Liver (tissue), 9 donors: ENCODE data around the gene KRTAP10-2. TPM values are rescaled to one million over a fixed set of nuclear protein-coding genes. Genes with fewer than 3 reads are reported as not detected.

Experiments used
- DNase-seq: peaks from one replicate; pipeline ENCODE4 v3.0.0-alpha.2; 2017; ENCODE audit warnings: low spot score
- H3K27ac ChIP-seq, 2 donors: one replicate each; pipeline ENCODE4 v1.7.0; 2013; ENCODE audit warnings: inconsistent platforms in 2 of 2, low read length in 2 of 2, control low read depth in 1 of 2, low read depth in 1 of 2, mild to moderate bottlenecking in 1 of 2
- H3K27me3 ChIP-seq, 4 donors: one replicate each; pipeline versions ENCODE4 v1.6.1 to v1.7.0; 2013; ENCODE audit warnings: low read length in 3 of 4, inconsistent platforms in 1 of 4, mild to moderate bottlenecking in 1 of 4, moderate library complexity in 1 of 4; ENCODE audit not compliant: control insufficient read depth in 4 of 4, insufficient read depth in 4 of 4
- H3K36me3 ChIP-seq, 4 donors: one replicate each; pipeline versions ENCODE4 v1.6.1 to v1.7.0; 2013; ENCODE audit warnings: low read length in 3 of 4, mild to moderate bottlenecking in 3 of 4, low read depth in 1 of 4, moderate library complexity in 1 of 4; ENCODE audit not compliant: control insufficient read depth in 4 of 4, insufficient read depth in 3 of 4
- H3K4me1 ChIP-seq, 4 donors: one replicate each; pipeline versions ENCODE4 v1.6.1 to v1.7.0; 2013; ENCODE audit warnings: low read length in 3 of 4, mild to moderate bottlenecking in 3 of 4, moderate library complexity in 1 of 4; ENCODE audit not compliant: control insufficient read depth in 4 of 4, insufficient read depth in 4 of 4
- H3K4me3 ChIP-seq, 3 donors: one replicate each; pipeline versions ENCODE4 v1.6.1 to v1.7.0; 2013; ENCODE audit warnings: low read length in 3 of 3, control low read depth in 1 of 3, low read depth in 1 of 3, mild to moderate bottlenecking in 1 of 3
- H3K9ac ChIP-seq, 2 donors: one replicate each; pipeline ENCODE4 v1.7.0; 2013; ENCODE audit warnings: low read length in 2 of 2, mild to moderate bottlenecking in 2 of 2, moderate library complexity in 2 of 2, control low read depth in 1 of 2, low read depth in 1 of 2
- H3K9me3 ChIP-seq, 4 donors: one replicate each; pipeline versions ENCODE4 v1.6.1 to v1.7.0; 2013; ENCODE audit warnings: low read length in 3 of 4; ENCODE audit not compliant: control insufficient read depth in 4 of 4
- ATF3 ChIP-seq: IDR thresholded peaks from 2 replicates; pipeline ENCODE4 v1.6.1; 2016; ENCODE audit warnings: antibody characterized with exemption
- EGR1 ChIP-seq, 2 donors: IDR thresholded peaks; 2 replicates each; pipeline ENCODE4 v1.6.1; 2016 to 2018; ENCODE audit warnings: antibody characterized with exemption in 2 of 2, low read depth in 2 of 2
- FOXA1 ChIP-seq: IDR thresholded peaks from 2 replicates; pipeline ENCODE4 v1.6.1; 2016; ENCODE audit warnings: antibody characterized with exemption
- FOXA2 ChIP-seq: IDR thresholded peaks from 2 replicates; pipeline ENCODE4 v1.6.1; 2016; ENCODE audit warnings: antibody characterized with exemption
- GABPA ChIP-seq, 2 donors: IDR thresholded peaks in 1 of 2; conservative IDR thresholded peaks in 1 of 2; 2 replicates each; pipeline ENCODE4 v1.6.1; 2016; ENCODE audit warnings: antibody characterized with exemption in 2 of 2, mild to moderate bottlenecking in 1 of 2, moderate library complexity in 1 of 2
- HNF4A ChIP-seq, 2 donors: conservative IDR thresholded peaks; 2 replicates each; pipeline ENCODE4 v1.6.1; 2016; ENCODE audit warnings: antibody characterized with exemption in 2 of 2, mild to moderate bottlenecking in 2 of 2
- HNF4G ChIP-seq: IDR thresholded peaks from 2 replicates; pipeline ENCODE4 v1.6.1; 2016; ENCODE audit warnings: antibody characterized with exemption
- JUND ChIP-seq, 2 donors: IDR thresholded peaks; 2 replicates each; pipeline ENCODE4 v1.6.1; 2016; ENCODE audit warnings: antibody characterized with exemption in 2 of 2
- NR2F2 ChIP-seq: IDR thresholded peaks from 2 replicates; pipeline ENCODE4 v1.6.1; 2016; ENCODE audit warnings: antibody characterized with exemption
- RAD21 ChIP-seq, 2 donors: IDR thresholded peaks; 2 replicates each; pipeline ENCODE4 v1.6.1; 2016; ENCODE audit warnings: antibody characterized with exemption in 2 of 2, mild to moderate bottlenecking in 2 of 2
- RXRA ChIP-seq, 2 donors: IDR thresholded peaks; 2 replicates each; pipeline ENCODE4 v1.6.1; 2017 to 2018; ENCODE audit warnings: antibody characterized with exemption in 2 of 2, mild to moderate bottlenecking in 1 of 2
- SP1 ChIP-seq: IDR thresholded peaks from 2 replicates; pipeline ENCODE4 v1.6.1; 2018; ENCODE audit warnings: antibody characterized with exemption, mild to moderate bottlenecking
- TAF1 ChIP-seq: conservative IDR thresholded peaks from 2 replicates; pipeline ENCODE4 v1.6.1; 2016; ENCODE audit warnings: antibody characterized with exemption, mild to moderate bottlenecking
- WGBS: extraction: QIAGEN DNeasy Blood & Tissue Kit; methylation state at CpG from one replicate; pipeline ENCODE4 v1.1.7; 2013; 5-methylcytosine and 5-hydroxymethylcytosine counted together
- polyA plus RNA-seq, 2 donors: library from polyadenylated mRNA; stranded (reverse) in 1 of 2; unstranded in 1 of 2; fragments of 200-250 nt in 1 of 2; fragments of >200 nt in 1 of 2; fragmentation: Nextera tagmentation in 1 of 2; extraction: Ambion mirVana in 1 of 2; gene quantifications; one replicate each; pipeline versions ENCODE4 v1.2.1 to v1.2.3, GENCODE V29; 2013 to 2015
- total RNA-seq, 2 donors: library from RNA; depleted of rRNA; stranded (reverse); fragments of >200 nt; gene quantifications; one replicate each; pipeline ENCODE4 v1.2.3, GENCODE V29; 2014
- TF ChIP-seq, protein P1 (sequence below): IDR thresholded peaks from 2 replicates; pipeline ENCODE4 v1.6.1; 2016; ENCODE audit warnings: antibody characterized with exemption, mild to moderate bottlenecking
- TF ChIP-seq, protein P2 (sequence below): IDR thresholded peaks from 2 replicates; pipeline ENCODE4 v1.6.1; 2016; ENCODE audit warnings: antibody characterized with exemption
- donor health status: healthy.
- donor health status: healthy.
- donor health status: healthy.
- donor health status: healthy.
- donor health status: healthy.

The KRTAP10-2 gene
- total and polyA plus RNA-seq, 4 donors: not detected

- no peak overlapping the region for H3K9ac ChIP-seq
- no peaks in the 10 kb centered on the region for H3K36me3 ChIP-seq
- H3K27ac ChIP-seq: no peak overlapping the region
- H3K4me3 ChIP-seq: no peak overlapping the region
- H3K4me1 ChIP-seq: peaks cover 0 to 11% (median 4%) of the 10 kb centered on the region in 4 donors
- no peaks in the 10 kb centered on the region for H3K9me3 ChIP-seq
- TF ChIP-seq RXRA (IDR thresholded peaks at IDR 0.05) (no peak), GABPA (IDR thresholded peaks at IDR 0.05 in 1 of 2, conservative IDR thresholded peaks at IDR 0.05 in 1 of 2) (no peak), FOXA2 (no peak), JUND (IDR thresholded peaks at IDR 0.05) (no peak), RAD21 (IDR thresholded peaks at IDR 0.05) (no peak)
- H3K27me3 ChIP-seq: no peaks in the 10 kb centered on the region
- no peak for DNase-seq
- WGBS: 88% methylated on average over 28 of the region's 28 CpGs
Observed at GRCh38 chr21:44519346-44520325, 31.7 kb downstream of the KRTAP10-2 start.

- H3K4me3 ChIP-seq: no peak overlapping the region
- H3K36me3 ChIP-seq: no peaks in the 10 kb centered on the region
- H3K27me3 ChIP-seq: no peaks in the 10 kb centered on the region
- no peak overlapping the region for H3K27ac ChIP-seq
- WGBS: 78% methylated on average over 12 of the region's 12 CpGs
- no peak for TF ChIP-seq GABPA (IDR thresholded peaks at IDR 0.05 in 1 of 2, conservative IDR thresholded peaks at IDR 0.05 in 1 of 2)
- no peak for TF ChIP-seq JUND (IDR thresholded peaks at IDR 0.05)
- H3K9me3 ChIP-seq: no peaks in the 10 kb centered on the region
- H3K4me1 ChIP-seq: peaks cover 0 to 11% (median 4%) of the 10 kb centered on the region in 4 donors
- no peak for DNase-seq
- no peak overlapping the region for H3K9ac ChIP-seq
Observed at GRCh38 chr21:44518686-44519085, 32.6 kb downstream of the KRTAP10-2 start.

- Histone ChIP-seq H3K27ac (no peak overlapping the region), H3K4me1 (peaks cover 0 to 11% (median 4%) of the 10 kb centered on the region in 4 donors), H3K4me3 (peak overlapping the region in 2 of 3 donors; percentile 41 to 60), H3K36me3 (no peaks in the 10 kb centered on the region), H3K9ac (no peak overlapping the region), H3K27me3 (no peaks in the 10 kb centered on the region), H3K9me3 (no peaks in the 10 kb centered on the region)
- DNase-seq: no peak
- WGBS: 88% methylated on average over 15 of the region's 15 CpGs
- TF ChIP-seq RXRA (IDR thresholded peaks at IDR 0.05) (no peak), TAF1 (no peak), HNF4G (no peak), NR2F2 (no peak), FOXA2 (no peak), RAD21 (IDR thresholded peaks at IDR 0.05) (no peak), GABPA (IDR thresholded peaks at IDR 0.05 in 1 of 2, conservative IDR thresholded peaks at IDR 0.05 in 1 of 2) (no peak), FOXA1 (no peak), ATF3 (no peak), EGR1 (IDR thresholded peaks at IDR 0.05; ENCODE audit: low read depth in 2 of 2) (no peak), JUND (IDR thresholded peaks at IDR 0.05) (no peak), HNF4A (conservative IDR thresholded peaks at IDR 0.05) (no peak), SP1 (no peak)
- TF ChIP-seq, protein P1, sequence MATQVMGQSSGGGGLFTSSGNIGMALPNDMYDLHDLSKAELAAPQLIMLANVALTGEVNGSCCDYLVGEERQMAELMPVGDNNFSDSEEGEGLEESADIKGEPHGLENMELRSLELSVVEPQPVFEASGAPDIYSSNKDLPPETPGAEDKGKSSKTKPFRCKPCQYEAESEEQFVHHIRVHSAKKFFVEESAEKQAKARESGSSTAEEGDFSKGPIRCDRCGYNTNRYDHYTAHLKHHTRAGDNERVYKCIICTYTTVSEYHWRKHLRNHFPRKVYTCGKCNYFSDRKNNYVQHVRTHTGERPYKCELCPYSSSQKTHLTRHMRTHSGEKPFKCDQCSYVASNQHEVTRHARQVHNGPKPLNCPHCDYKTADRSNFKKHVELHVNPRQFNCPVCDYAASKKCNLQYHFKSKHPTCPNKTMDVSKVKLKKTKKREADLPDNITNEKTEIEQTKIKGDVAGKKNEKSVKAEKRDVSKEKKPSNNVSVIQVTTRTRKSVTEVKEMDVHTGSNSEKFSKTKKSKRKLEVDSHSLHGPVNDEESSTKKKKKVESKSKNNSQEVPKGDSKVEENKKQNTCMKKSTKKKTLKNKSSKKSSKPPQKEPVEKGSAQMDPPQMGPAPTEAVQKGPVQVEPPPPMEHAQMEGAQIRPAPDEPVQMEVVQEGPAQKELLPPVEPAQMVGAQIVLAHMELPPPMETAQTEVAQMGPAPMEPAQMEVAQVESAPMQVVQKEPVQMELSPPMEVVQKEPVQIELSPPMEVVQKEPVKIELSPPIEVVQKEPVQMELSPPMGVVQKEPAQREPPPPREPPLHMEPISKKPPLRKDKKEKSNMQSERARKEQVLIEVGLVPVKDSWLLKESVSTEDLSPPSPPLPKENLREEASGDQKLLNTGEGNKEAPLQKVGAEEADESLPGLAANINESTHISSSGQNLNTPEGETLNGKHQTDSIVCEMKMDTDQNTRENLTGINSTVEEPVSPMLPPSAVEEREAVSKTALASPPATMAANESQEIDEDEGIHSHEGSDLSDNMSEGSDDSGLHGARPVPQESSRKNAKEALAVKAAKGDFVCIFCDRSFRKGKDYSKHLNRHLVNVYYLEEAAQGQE: no peak
- TF ChIP-seq, protein P2, sequence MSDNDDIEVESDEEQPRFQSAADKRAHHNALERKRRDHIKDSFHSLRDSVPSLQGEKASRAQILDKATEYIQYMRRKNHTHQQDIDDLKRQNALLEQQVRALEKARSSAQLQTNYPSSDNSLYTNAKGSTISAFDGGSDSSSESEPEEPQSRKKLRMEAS: no peak
Observed at GRCh38 chr21:44517175-44517899, 34.0 kb downstream of the KRTAP10-2 start.
